ENCODE results near the gene HBM. TPM values are rescaled to one million over a fixed set of nuclear protein-coding genes. Genes with fewer than 3 reads are reported as not detected.

Gene HBM
- total RNA-seq, 2 donors from 2014 or later: not detected

DNA sequence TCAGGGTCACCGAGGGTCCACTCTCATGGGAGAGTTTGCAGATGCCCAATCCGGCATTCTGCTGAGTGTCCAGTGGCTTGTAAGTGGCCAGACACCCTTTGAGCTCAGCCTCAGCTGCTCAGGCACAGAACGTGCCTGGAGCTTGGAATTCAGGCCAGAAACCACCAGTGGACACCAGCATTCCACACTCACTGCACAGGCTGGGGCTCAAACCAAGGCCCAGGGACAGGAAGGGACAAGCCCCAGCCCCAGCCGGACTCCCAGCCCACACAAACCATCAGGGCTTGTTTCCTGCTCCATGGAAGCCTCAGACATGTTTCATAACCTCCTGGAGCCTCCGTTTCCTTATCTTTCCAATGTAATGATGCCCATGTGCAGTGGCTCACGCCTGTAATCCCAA is 22.3 kb upstream of the HBM start:
- TF ChIP-seq, protein P1, sequence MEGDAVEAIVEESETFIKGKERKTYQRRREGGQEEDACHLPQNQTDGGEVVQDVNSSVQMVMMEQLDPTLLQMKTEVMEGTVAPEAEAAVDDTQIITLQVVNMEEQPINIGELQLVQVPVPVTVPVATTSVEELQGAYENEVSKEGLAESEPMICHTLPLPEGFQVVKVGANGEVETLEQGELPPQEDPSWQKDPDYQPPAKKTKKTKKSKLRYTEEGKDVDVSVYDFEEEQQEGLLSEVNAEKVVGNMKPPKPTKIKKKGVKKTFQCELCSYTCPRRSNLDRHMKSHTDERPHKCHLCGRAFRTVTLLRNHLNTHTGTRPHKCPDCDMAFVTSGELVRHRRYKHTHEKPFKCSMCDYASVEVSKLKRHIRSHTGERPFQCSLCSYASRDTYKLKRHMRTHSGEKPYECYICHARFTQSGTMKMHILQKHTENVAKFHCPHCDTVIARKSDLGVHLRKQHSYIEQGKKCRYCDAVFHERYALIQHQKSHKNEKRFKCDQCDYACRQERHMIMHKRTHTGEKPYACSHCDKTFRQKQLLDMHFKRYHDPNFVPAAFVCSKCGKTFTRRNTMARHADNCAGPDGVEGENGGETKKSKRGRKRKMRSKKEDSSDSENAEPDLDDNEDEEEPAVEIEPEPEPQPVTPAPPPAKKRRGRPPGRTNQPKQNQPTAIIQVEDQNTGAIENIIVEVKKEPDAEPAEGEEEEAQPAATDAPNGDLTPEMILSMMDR (conservative IDR thresholded peaks at IDR 0.05): no peak
- peaks cover 2% of the 10 kb centered on the region for H3K27me3 ChIP-seq (ENCODE audit: control insufficient read depth, insufficient read depth, low read length, poor library complexity, severe bottlenecking)
- no peak overlapping the region for H3K9ac ChIP-seq (ENCODE audit: extremely low read depth, low read length, poor library complexity, severe bottlenecking)
- DNase-seq: no peak
- Mint-ChIP-seq H3K36me3 (ENCODE audit: low read depth) (no peaks in the 10 kb centered on the region), H3K27ac (no peak overlapping the region), H3K9me3 (no peaks in the 10 kb centered on the region), H3K4me3 (no peak overlapping the region), H3K4me1 (no peaks in the 10 kb centered on the region), H3K27me3 (ENCODE audit: insufficient read depth) (peaks cover 23% of the 10 kb centered on the region)
- H3K4me1 ChIP-seq (ENCODE audit: control insufficient read depth, insufficient read depth, low read length): no peaks in the 10 kb centered on the region
- 78 to 92% methylated on average over 2 to 6 of the region's 6 CpGs for WGBS, 2 experiments (ENCODE audit: insufficient coverage in 1 of 2, insufficient read length in 1 of 2)
- no peaks in the 10 kb centered on the region for H3K36me3 ChIP-seq (ENCODE audit: control insufficient read depth, insufficient read depth, low read length)
- no peak overlapping the region for H3K4me3 ChIP-seq (ENCODE audit: low read length)
- H3K9me3 ChIP-seq (ENCODE audit: control insufficient read depth, low read length): no peaks in the 10 kb centered on the region
- no peak overlapping the region for H3K27ac ChIP-seq (ENCODE audit: low read depth, low read length)

DNA sequence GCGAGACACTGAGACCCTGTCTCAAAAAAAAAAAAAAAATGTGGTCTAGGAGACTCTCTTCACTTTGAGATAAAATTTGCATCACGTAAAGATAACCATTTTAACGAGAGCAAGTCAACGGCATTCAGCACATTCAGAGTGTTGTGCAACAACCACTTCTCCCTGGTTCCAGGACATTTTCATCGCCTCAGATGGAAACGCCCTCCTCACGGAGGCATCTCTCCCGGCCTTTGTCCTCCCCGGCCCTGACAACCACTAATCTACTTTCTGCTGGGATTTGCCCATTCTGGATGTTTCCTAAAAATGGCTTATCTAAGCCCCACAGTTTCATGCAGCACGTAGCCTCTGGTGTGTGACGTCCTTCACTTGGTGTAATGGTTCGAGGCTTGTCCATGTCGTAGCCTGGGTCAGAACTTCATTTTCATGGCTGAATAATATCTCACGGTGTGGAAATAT is 21.0 kb upstream of the HBM start:
- WGBS, 2 experiments (ENCODE audit: insufficient coverage in 1 of 2, insufficient read length in 1 of 2): 89 to 95% methylated on average over 14 of the region's 14 CpGs
- DNase-seq: no peak
- H3K4me3 Mint-ChIP-seq: no peak overlapping the region

DNA sequence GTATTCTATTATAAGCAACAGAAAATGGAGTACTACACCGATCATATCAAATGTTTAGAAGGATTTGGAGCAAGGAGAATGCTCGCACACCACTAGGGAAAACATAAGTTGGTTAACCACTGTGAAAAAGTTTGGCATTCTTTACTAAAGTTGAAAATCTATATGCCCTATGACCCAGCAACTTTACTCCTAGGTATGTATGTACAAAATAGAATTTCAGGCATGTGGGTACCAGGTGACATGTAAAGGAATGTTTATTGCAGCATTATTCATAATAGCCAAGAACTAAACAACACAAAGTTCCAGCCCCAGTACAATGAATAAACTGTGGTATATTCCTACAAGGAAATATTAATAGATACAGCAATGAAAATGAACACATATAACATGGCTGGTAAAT is 19.1 kb upstream of the HBM start:
- H3K27ac ChIP-seq (ENCODE audit: low read depth, low read length): no peak overlapping the region
- TF ChIP-seq, protein P1 (conservative IDR thresholded peaks at IDR 0.05): no peak
- H3K9me3 ChIP-seq (ENCODE audit: control insufficient read depth, low read length): no peaks in the 10 kb centered on the region

More for the DNA sequence above, 21.0 kb upstream of the HBM start:
- no peaks in the 10 kb centered on the region for H3K36me3 Mint-ChIP-seq (ENCODE audit: low read depth)
- no peaks in the 10 kb centered on the region for H3K9me3 Mint-ChIP-seq
- Histone ChIP-seq H3K27me3 (ENCODE audit: control insufficient read depth, insufficient read depth, low read length, poor library complexity, severe bottlenecking) (peaks cover 16% of the 10 kb centered on the region), H3K9ac (ENCODE audit: extremely low read depth, low read length, poor library complexity, severe bottlenecking) (no peak overlapping the region), H3K27ac (ENCODE audit: low read depth, low read length) (no peak overlapping the region), H3K4me3 (ENCODE audit: low read length) (no peak overlapping the region), H3K4me1 (ENCODE audit: control insufficient read depth, insufficient read depth, low read length) (no peaks in the 10 kb centered on the region), H3K36me3 (ENCODE audit: control insufficient read depth, insufficient read depth, low read length) (no peaks in the 10 kb centered on the region), H3K9me3 (ENCODE audit: control insufficient read depth, low read length) (no peaks in the 10 kb centered on the region)
- peaks cover 37% of the 10 kb centered on the region for H3K27me3 Mint-ChIP-seq (ENCODE audit: insufficient read depth)
- no peak overlapping the region for H3K27ac Mint-ChIP-seq
- H3K4me1 Mint-ChIP-seq: no peaks in the 10 kb centered on the region
- TF ChIP-seq, protein P1 (conservative IDR thresholded peaks at IDR 0.05): no peak

More for the DNA sequence above, 19.1 kb upstream of the HBM start:
- DNase-seq: no peak
- Histone ChIP-seq H3K4me1 (ENCODE audit: control insufficient read depth, insufficient read depth, low read length) (no peaks in the 10 kb centered on the region), H3K27me3 (ENCODE audit: control insufficient read depth, insufficient read depth, low read length, poor library complexity, severe bottlenecking) (peaks cover 33% of the 10 kb centered on the region), H3K36me3 (ENCODE audit: control insufficient read depth, insufficient read depth, low read length) (no peaks in the 10 kb centered on the region), H3K9ac (ENCODE audit: extremely low read depth, low read length, poor library complexity, severe bottlenecking) (no peak overlapping the region), H3K4me3 (ENCODE audit: low read length) (no peak overlapping the region)
- 88 to 92% methylated on average over 1 to 2 of the region's 2 CpGs for WGBS, 2 experiments (ENCODE audit: insufficient coverage in 1 of 2, insufficient read length in 1 of 2)
- Mint-ChIP-seq H3K27ac (no peak overlapping the region), H3K27me3 (ENCODE audit: insufficient read depth) (peaks cover 41% of the 10 kb centered on the region), H3K9me3 (no peaks in the 10 kb centered on the region), H3K36me3 (ENCODE audit: low read depth) (no peaks in the 10 kb centered on the region), H3K4me1 (no peaks in the 10 kb centered on the region), H3K4me3 (no peak overlapping the region)
